Ectodermal cell (in vitro differentiated cells): ENCODE data around the gene TMSB10.

Source experiments
- H3K27ac ChIP-seq: 2 replicates; pipeline ENCODE4 v1.7.0; 2013; ENCODE audit warnings: mild to moderate bottlenecking, low read depth, low read length; ENCODE audit not compliant: insufficient read depth, poor library complexity, severe bottlenecking
- H3K27me3 ChIP-seq: 2 replicates; pipeline ENCODE4 v1.7.0; 2013; ENCODE audit warnings: mild to moderate bottlenecking, low read length; ENCODE audit not compliant: insufficient read depth, control insufficient read depth, poor library complexity, severe bottlenecking
- H3K36me3 ChIP-seq: one replicate; pipeline ENCODE4 v1.7.0; 2013; ENCODE audit warnings: low read length; ENCODE audit not compliant: control insufficient read depth, insufficient read depth
- H3K4me1 ChIP-seq: one replicate; pipeline ENCODE4 v1.7.0; 2013; ENCODE audit warnings: low read length; ENCODE audit not compliant: control insufficient read depth, insufficient read depth
- H3K4me3 ChIP-seq: 2 replicates; pipeline ENCODE4 v1.7.0; 2013; ENCODE audit warnings: low read depth, low read length, control low read depth; ENCODE audit not compliant: insufficient read depth
- H3K9me3 ChIP-seq: 2 replicates; pipeline ENCODE4 v1.7.0; 2013; ENCODE audit warnings: mild to moderate bottlenecking, low read length, moderate library complexity; ENCODE audit not compliant: control insufficient read depth
- WGBS, 2 experiments: methylation state at CpG; one replicate each; pipeline ENCODE4 v1.1.7; 2013; ENCODE audit warnings: missing lambda C conversion rate in 2 of 2; 5-methylcytosine and 5-hydroxymethylcytosine counted together

Gene TMSB10

GRCh38 chr2:84901593-84902120, 3.8 kb upstream of the TMSB10 start:
- H3K4me1 ChIP-seq, result no peaks in the 10 kb centered on the region
- H3K4me3 ChIP-seq, result no peak overlapping the region
- H3K27me3 ChIP-seq, result peaks cover 10% of the 10 kb centered on the region
- no peaks in the 10 kb centered on the region for H3K9me3 ChIP-seq
- H3K27ac ChIP-seq, result no peak overlapping the region
- 89% methylated on average over 2 of the region's 2 CpGs for WGBS, 2 experiments
- no peaks in the 10 kb centered on the region for H3K36me3 ChIP-seq

DNA sequence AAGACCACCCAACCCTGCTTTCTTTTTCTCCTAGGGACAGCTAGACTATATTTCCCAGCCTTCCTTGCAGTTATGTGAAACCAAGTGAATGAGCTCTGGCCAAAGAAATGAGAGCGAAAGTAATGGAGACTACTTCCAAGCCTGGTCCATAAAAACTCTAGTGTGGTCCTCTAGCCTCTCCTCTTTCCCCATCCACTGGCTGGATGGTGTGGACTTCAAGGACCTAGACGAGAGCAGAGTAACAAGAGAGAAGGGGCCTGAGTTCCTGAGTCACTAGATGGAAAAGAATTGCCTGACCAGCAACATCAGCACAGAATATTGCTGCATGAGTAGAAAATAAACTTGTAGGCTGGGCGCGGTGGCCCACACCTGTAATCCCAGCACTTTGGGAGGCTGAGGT, 2.9 kb upstream of the TMSB10 start:
- Histone ChIP-seq H3K27me3 (peaks cover 10% of the 10 kb centered on the region), H3K9me3 (no peaks in the 10 kb centered on the region), H3K27ac (no peak overlapping the region), H3K4me3 (no peak overlapping the region), H3K4me1 (no peaks in the 10 kb centered on the region), H3K36me3 (no peaks in the 10 kb centered on the region)
- WGBS, 2 experiments, result 87 to 95% methylated on average over 4 of the region's 4 CpGs

GRCh38 chr2:84904151-84904550, 1.3 kb upstream of the TMSB10 start:
- H3K27me3 ChIP-seq, result peaks cover 10% of the 10 kb centered on the region
- H3K36me3 ChIP-seq, result peaks cover 3% of the 10 kb centered on the region
- WGBS, 2 experiments, result 85 to 87% methylated on average over 9 of the region's 9 CpGs
- no peak overlapping the region for H3K4me3 ChIP-seq
- H3K4me1 ChIP-seq, result no peaks in the 10 kb centered on the region
- H3K9me3 ChIP-seq, result no peaks in the 10 kb centered on the region
- H3K27ac ChIP-seq, result no peak overlapping the region

DNA sequence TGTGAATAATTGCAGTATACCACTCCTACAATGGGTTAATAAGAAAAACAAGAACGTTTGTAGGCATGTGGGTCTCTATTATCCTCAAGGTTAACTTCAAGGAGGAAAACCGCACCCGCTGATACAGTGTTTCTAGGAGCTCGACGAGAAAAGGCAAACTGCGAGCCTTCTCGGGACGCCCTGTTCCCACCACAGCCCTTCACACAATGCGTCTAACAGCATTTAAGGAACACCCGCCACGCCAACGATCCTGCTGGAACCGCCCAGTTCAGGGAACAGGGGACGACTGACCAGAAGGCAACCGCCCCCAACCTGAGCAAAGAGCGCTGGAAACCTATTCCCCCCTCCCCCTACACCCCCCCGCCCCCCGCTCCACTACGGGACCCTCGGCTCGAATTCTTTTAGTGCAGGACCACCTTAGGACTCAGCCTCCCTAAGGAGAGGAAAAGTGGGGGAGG, 710 bp upstream of the TMSB10 start:
- no peak overlapping the region for H3K27ac ChIP-seq
- H3K36me3 ChIP-seq, result peaks cover 7% of the 10 kb centered on the region
- no peaks in the 10 kb centered on the region for H3K4me1 ChIP-seq
- no peaks in the 10 kb centered on the region for H3K9me3 ChIP-seq
- peak overlapping the region; percentile 94 for H3K4me3 ChIP-seq
- H3K27me3 ChIP-seq, result peaks cover 10% of the 10 kb centered on the region
- WGBS, 2 experiments, result 0% methylated on average over 13 to 16 of the region's 21 CpGs

DNA sequence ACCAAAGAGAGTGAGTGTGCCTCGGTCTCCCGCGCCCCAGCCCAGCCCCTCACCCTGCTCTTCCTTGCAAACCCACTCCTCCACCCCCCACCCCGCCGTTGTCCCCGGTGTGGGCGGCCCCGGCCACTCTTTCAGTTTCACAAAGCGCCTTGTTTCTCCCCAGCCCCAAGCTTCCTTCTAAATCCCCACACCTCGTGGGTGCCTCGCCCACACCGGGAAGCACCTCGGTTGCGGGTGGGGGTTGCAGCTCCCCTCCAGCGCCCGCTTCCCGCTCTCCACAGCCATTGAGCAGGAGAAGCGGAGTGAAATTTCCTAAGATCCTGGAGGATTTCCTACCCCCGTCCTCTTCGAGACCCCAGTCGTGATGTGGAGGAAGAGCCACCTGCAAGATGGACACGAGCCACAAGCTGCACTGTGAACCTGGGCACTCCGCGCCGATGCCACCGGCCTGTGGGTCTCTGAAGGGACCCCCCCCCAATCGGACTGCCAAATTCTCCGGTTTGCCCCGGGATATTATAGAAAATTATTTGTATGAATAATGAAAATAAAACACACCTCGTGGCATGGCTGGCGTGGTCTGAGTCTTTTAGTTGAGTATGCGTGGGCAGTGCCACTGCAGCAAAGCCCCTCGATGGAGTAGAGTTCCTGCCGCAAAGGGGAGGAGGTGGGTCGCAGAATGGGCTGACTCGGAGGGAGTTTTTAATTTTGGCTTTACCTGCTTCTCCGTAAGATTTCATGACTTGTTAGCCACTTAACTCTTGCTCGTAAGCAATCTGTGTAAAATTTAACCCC, 848 bp downstream of the TMSB10 start:
- Histone ChIP-seq H3K4me1 (no peaks in the 10 kb centered on the region), H3K9me3 (no peaks in the 10 kb centered on the region), H3K36me3 (peaks cover 7% of the 10 kb centered on the region), H3K27ac (peak overlapping the region; percentile 72), H3K27me3 (peaks cover 10% of the 10 kb centered on the region), H3K4me3 (peak overlapping the region; percentile 94)
- 1 to 2% methylated on average over 38 of the region's 38 CpGs for WGBS, 2 experiments

GRCh38 chr2:84906900-84907714, 1.7 kb downstream of the TMSB10 start:
- H3K36me3 ChIP-seq, result peaks cover 7% of the 10 kb centered on the region
- H3K27ac ChIP-seq, result peak overlapping the region; percentile 72
- peak overlapping the region; percentile 94 for H3K4me3 ChIP-seq
- no peaks in the 10 kb centered on the region for H3K9me3 ChIP-seq
- no peaks in the 10 kb centered on the region for H3K4me1 ChIP-seq
- WGBS, 2 experiments, result 30 to 33% methylated on average over 15 of the region's 15 CpGs
- H3K27me3 ChIP-seq, result peaks cover 10% of the 10 kb centered on the region

- Histone ChIP-seq H3K9me3 (no peaks in the 10 kb centered on the region), H3K27ac (no peak overlapping the region), H3K36me3 (peaks cover 7% of the 10 kb centered on the region), H3K4me1 (no peaks in the 10 kb centered on the region), H3K27me3 (peaks cover 5% of the 10 kb centered on the region), H3K4me3 (no peak overlapping the region)
- 89 to 91% methylated on average over 2 of the region's 2 CpGs for WGBS, 2 experiments
Measured at GRCh38 chr2:84908948-84909713, 3.7 kb downstream of the TMSB10 start.

GRCh38 chr2:84911135-84911678, 5.8 kb downstream of the TMSB10 start:
- no peaks in the 10 kb centered on the region for H3K4me1 ChIP-seq
- H3K36me3 ChIP-seq, result peaks cover 7% of the 10 kb centered on the region
- H3K4me3 ChIP-seq, result no peak overlapping the region
- WGBS, 2 experiments, result 97 to 100% methylated on average over 4 of the region's 5 CpGs
- H3K27ac ChIP-seq, result no peak overlapping the region
- no peaks in the 10 kb centered on the region for H3K27me3 ChIP-seq
- no peaks in the 10 kb centered on the region for H3K9me3 ChIP-seq

GRCh38 chr2:84912984-84913383, 7.5 kb downstream of the TMSB10 start:
- no peaks in the 10 kb centered on the region for H3K9me3 ChIP-seq
- 97% methylated on average over 4 of the region's 4 CpGs for WGBS, 2 experiments
- no peak overlapping the region for H3K4me3 ChIP-seq
- no peaks in the 10 kb centered on the region for H3K4me1 ChIP-seq
- H3K36me3 ChIP-seq, result peaks cover 7% of the 10 kb centered on the region
- H3K27ac ChIP-seq, result no peak overlapping the region
- H3K27me3 ChIP-seq, result no peaks in the 10 kb centered on the region
